DND-41 (cell line): ENCODE results near the gene PROSER3.

ENCODE experiments used
- ATAC-seq: fragments of 200-7000 bp; cut with Tn5 transposase; 3 replicates; pipeline ENCODE4 v1.9.1; 2021; ENCODE audit warnings: low read depth; ENCODE audit not compliant: insufficient read depth
- DNase-seq: peaks from one replicate; pipeline ENCODE4 v3.0.0-alpha.2; 2020
- H2AFZ ChIP-seq: 2 replicates; pipeline ENCODE4 v1.6.0; 2012; ENCODE audit warnings: low read depth, low read length
- H3K27ac ChIP-seq: 2 replicates; pipeline ENCODE4 v1.5.1; 2012; ENCODE audit warnings: low read length, inconsistent platforms
- H3K27me3 ChIP-seq: fragments of 200-600 bp; sonication (generic); 2 replicates; pipeline ENCODE4 v1.6.0; 2012; ENCODE audit warnings: low read length, mild to moderate bottlenecking, inconsistent platforms; ENCODE audit not compliant: insufficient read depth, poor library complexity
- H3K36me3 ChIP-seq: 2 replicates; pipeline ENCODE4 v1.5.1; 2012; ENCODE audit warnings: low read length, inconsistent platforms; ENCODE audit not compliant: insufficient read depth
- H3K4me1 ChIP-seq: 2 replicates; pipeline ENCODE4 v1.5.1; 2012; ENCODE audit warnings: mild to moderate bottlenecking, low read length; ENCODE audit not compliant: insufficient read depth
- H3K4me2 ChIP-seq: 2 replicates; pipeline ENCODE4 v1.6.0; 2012; ENCODE audit warnings: mild to moderate bottlenecking, moderate library complexity, low read length, inconsistent platforms; ENCODE audit not compliant: insufficient read depth
- H3K4me3 ChIP-seq, 2 experiments: fragments of 200-600 bp in 1 of 2; shearing (Covaris generic) in 1 of 2; 2 replicates each; pipeline ENCODE4 v1.5.1; 2012 to 2016; ENCODE audit warnings: inconsistent platforms in 2 of 2, low read length in 2 of 2, mild to moderate bottlenecking in 2 of 2, low read depth in 1 of 2, moderate library complexity in 1 of 2
- H3K79me2 ChIP-seq: 2 replicates; pipeline ENCODE4 v1.6.0; 2012; ENCODE audit warnings: low read length, inconsistent platforms; ENCODE audit not compliant: insufficient read depth
- H3K9ac ChIP-seq: 2 replicates; pipeline ENCODE4 v1.6.0; 2012; ENCODE audit warnings: low read depth, mild to moderate bottlenecking, inconsistent platforms, low read length, moderate library complexity
- H3K9me3 ChIP-seq: 2 replicates; pipeline ENCODE4 v1.5.1; 2012; ENCODE audit warnings: low read length, moderate library complexity, mild to moderate bottlenecking, inconsistent platforms; ENCODE audit not compliant: insufficient read depth, severe bottlenecking
- H4K20me1 ChIP-seq: 2 replicates; pipeline ENCODE4 v1.6.0; 2012; ENCODE audit warnings: low read length; ENCODE audit not compliant: insufficient read depth
- CTCF ChIP-seq: IDR thresholded peaks from 2 replicates; pipeline ENCODE4 v1.5.1; 2012; ENCODE audit warnings: borderline replicate concordance, low read length, moderate library complexity, mild to moderate bottlenecking; ENCODE audit not compliant: poor library complexity, severe bottlenecking; ENCODE audit errors: extremely low read depth
- EZH2 ChIP-seq: IDR thresholded peaks from 3 replicates; pipeline ENCODE4 v1.6.1; 2012; ENCODE audit warnings: borderline replicate concordance, low read depth, mild to moderate bottlenecking, moderate library complexity, low read length, inconsistent platforms; ENCODE audit not compliant: severe bottlenecking

The PROSER3 gene

DNA sequence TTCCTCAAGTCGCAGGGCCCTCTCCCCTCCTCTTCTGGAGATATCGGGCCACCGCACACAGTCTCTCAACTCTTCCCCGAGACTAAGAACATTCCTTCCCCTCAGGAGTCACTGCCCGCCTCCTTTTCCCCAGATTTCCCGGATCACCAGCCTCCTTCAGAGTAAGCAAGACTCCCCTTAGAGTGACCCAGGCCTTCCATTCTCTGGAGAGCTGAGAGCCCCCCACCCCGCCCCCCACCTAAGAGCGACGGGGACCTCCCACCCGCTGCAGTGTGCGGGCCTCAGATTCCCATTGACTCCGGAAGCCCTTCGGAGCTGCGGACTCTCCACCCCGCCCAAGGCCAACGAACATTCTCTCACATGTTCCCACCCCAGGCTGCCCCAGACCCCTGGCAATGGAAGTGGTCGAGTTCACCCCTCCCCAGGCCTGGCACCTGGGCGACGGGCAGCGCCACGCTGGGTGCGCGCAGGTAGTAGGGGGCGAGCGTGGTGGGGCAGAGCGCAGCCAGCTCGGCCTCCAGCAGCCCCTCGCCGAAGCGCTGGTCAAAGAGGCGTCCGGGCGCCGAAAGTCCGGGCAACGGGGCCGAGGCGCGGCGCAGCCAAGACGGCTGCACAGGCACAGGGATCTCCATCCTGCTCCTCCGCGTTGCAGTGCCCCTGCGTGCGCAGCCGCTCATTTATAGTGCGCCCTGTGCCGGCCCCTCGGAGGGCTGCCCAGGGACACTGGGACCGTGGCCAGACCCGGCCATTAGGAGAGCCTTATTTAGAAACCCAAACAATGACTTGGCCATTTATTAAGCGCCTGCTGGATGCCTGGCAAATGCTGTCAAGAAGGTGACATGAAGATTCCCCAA lies 1.4 kb upstream of the PROSER3 start, which contains the start of gene HSPB6:
HSPB6 (minus strand) TSS at position 653 of the 854 bp plus-strand sequence; CDS start at position 632, 21 bp downstream.
- H3K36me3 ChIP-seq: peaks cover 49% of the 10 kb centered on the region
- H4K20me1 ChIP-seq: peaks cover 22% of the 10 kb centered on the region
- peaks cover 30% of the 10 kb centered on the region for H3K79me2 ChIP-seq
- H2AFZ ChIP-seq: peak within 1 kb of the TSS; percentile 62
- peak within 1 kb of the TSS; percentile 30 to 61 for H3K4me3 ChIP-seq
- peak within 1 kb of the TSS; percentile 97 for H3K9ac ChIP-seq
- no peak for ATAC-seq
- DNase-seq: no peak
- H3K4me2 ChIP-seq: peak within 1 kb of the TSS; percentile 70
- no peaks in the 10 kb centered on the region for H3K27me3 ChIP-seq
- H3K27ac ChIP-seq: peak within 1 kb of the TSS; percentile 88
- H3K9me3 ChIP-seq: no peaks in the 10 kb centered on the region
- H3K4me1 ChIP-seq: peaks cover 26% of the 10 kb centered on the region
- TF ChIP-seq CTCF: no peak
- TF ChIP-seq EZH2: no peak

DNA sequence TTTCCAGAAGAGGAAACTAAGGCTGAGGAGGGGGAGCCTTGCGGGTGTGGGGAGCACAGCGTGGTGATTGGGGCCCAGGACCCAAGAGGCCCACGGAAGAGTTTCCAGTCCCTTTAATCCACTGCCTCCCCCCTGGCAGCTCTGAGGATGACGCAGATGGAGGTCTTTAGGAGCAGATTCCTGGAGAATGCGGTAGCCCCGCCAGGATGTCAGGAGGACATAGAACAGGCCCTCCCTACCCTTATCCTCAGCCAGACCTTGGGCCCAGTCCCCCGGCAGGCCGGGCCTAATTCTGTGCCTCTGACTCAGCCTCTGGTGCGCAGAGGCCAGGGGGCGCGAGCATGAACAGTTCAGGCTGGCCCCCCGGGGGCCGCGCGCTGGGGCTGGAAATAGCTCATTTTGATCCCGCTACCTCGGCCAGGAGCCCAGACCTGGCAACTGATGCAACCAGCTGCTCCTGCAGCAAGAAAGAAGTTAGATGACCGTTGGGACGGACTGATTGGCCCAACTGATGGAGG lies 686 bp upstream of the PROSER3 start:
- peaks cover 22% of the 10 kb centered on the region for H4K20me1 ChIP-seq
- peak overlapping the region; percentile 70 for H3K4me2 ChIP-seq
- H3K27me3 ChIP-seq: no peaks in the 10 kb centered on the region
- H3K4me1 ChIP-seq: peaks cover 26% of the 10 kb centered on the region
- H3K4me3 ChIP-seq: peak overlapping the region; percentile 30 to 61
- peak overlapping the region; percentile 62 for H2AFZ ChIP-seq
- peaks cover 53% of the 10 kb centered on the region for H3K36me3 ChIP-seq
- peak overlapping the region; percentile 72 for H3K9ac ChIP-seq
- H3K79me2 ChIP-seq: peaks cover 30% of the 10 kb centered on the region
- no peaks in the 10 kb centered on the region for H3K9me3 ChIP-seq
- DNase-seq (no peak), ATAC-seq (peak; percentile 3; the same call in 2 of the 3 replicates)
- peak overlapping the region; percentile 88 for H3K27ac ChIP-seq
- TF ChIP-seq CTCF: no peak
- TF ChIP-seq EZH2: no peak

GRCh38 chr19:35759697-35760096 lies 1.7 kb downstream of the PROSER3 start:
- Histone ChIP-seq H3K27me3 (no peaks in the 10 kb centered on the region), H3K9ac (peak overlapping the region; percentile 97; the same call in 1 of the 2 replicates), H4K20me1 (peaks cover 24% of the 10 kb centered on the region), H3K4me3 (peak overlapping the region in 1 of 2 experiments; percentile 91; a peak in 1 of 4 replicates), H3K36me3 (peaks cover 41% of the 10 kb centered on the region), H3K79me2 (peaks cover 30% of the 10 kb centered on the region), H2AFZ (no peak overlapping the region), H3K9me3 (no peaks in the 10 kb centered on the region), H3K4me2 (peak overlapping the region; percentile 78), H3K4me1 (peaks cover 26% of the 10 kb centered on the region), H3K27ac (0 out of 2 replicates have a peak overlapping the region, but pooled peaks have one; percentile 2)
- TF ChIP-seq CTCF: no peak
- no peak for TF ChIP-seq EZH2
- no peak for DNase-seq
- ATAC-seq: no peak
